GM19372 (cell line): ENCODE data around the gene PGAM4.
"Not testable (repeated sequence)": the region's sequence is repeated elsewhere in the genome, so short reads cannot be mapped to it uniquely, and the experiment has no call there.

Experiments used
- ATAC-seq: cut with Tn5 transposase; IDR thresholded peaks from one replicate; pipeline ENCODE4 v1.9.1; 2021; ENCODE audit warnings: mild to moderate bottlenecking, low read depth, moderate library complexity; ENCODE audit not compliant: unreplicated experiment

PGAM4 gene

GRCh38 chrX:77930581-77930980, 38.9 kb downstream of the PGAM4 start:
- ATAC-seq, result no peak

DNA sequence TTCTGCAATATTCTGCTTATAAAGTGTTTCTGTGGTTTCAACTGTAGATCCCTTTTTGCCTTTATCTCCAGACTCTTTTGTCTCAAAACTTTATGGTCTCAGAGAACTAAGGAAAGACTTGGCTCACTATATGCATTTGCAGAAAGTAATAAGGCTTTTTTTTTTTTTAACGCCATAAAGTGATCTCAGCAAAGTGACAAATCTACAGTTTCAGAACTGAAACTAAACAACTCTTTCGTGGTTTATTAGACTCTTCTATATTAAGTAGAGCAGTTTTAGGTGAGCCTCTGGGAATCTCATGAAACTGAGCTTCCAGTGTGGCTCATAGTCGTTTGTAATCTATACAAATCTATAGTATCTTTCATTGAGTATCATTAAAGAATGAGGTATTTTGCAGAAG, 43.7 kb downstream of the PGAM4 start:
- no peak for ATAC-seq

DNA sequence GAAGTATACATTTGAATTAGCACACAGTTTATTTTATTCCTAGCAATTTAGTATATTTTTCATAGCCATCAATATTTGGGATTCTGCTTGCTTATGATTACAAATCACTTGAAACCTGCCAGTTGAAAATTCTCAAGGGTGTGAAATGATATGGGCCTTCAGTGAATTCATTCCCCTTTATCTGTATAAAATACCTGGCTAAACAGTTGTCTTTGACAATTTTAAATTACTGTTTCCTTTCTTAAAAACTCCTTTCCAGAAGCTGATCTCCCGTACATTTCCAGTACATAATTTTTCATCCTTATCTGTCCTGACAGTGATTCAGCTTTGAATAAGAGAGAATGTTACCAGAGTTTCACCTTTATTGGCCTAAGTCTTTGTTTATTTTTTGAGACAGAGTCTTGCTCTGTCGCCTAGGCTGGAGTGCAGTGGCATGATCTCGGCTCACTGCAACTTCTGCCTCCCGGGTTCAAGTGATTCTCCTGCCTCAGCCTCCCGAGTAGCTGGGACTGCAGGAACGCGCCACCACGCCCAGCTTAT, 45.0 kb downstream of the PGAM4 start:
- ATAC-seq, result no peak

DNA sequence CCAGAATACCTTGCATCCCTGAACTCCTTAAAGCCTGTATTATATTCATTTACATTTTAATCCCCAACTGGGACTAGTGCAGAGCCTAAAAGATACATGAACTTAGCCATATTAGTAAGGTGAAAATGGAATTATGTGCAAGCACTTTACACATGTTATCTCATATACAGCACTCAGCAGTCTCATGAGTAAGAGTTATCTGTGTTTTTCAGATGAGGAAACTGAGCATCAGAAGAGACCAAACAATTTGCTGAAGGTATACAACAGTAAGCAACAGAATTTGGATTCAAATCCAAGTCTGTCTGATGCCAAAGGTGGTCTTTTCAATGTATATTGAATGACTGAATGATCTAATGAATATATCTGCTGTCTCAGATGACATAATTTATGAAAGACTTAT, 46.7 kb downstream of the PGAM4 start:
- ATAC-seq, result no peak

GRCh38 chrX:77919370-77919769, 50.1 kb downstream of the PGAM4 start:
- ATAC-seq, result not testable (repeated sequence)

- ATAC-seq, result no peak
These were observed 50.9 kb downstream of the PGAM4 start for GRCh38 chrX:77918568-77918967.
